Stimulated activated CD8-positive, alpha-beta memory T cell treated with anti-CD3 and anti-CD28 coated beads, Interleukin-12 subunit alpha, Interleukin-12 subunit beta, amount 100 ng/mL, for 24 hours (primary cell): ENCODE data around the gene OR10H1.
"Not testable (repeated sequence)": the region's sequence is repeated elsewhere in the genome, so short reads cannot be mapped to it uniquely, and the experiment has no call there.

ENCODE experiments used
- DNase-seq: peaks from one replicate; pipeline ENCODE4 v3.0.0-alpha.2; 2020; ENCODE audit errors: extremely low read depth

Gene OR10H1, protein sequence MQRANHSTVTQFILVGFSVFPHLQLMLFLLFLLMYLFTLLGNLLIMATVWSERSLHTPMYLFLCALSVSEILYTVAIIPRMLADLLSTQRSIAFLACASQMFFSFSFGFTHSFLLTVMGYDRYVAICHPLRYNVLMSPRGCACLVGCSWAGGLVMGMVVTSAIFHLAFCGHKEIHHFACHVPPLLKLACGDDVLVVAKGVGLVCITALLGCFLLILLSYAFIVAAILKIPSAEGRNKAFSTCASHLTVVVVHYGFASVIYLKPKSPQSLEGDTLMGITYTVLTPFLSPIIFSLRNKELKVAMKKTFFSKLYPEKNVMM

DNA sequence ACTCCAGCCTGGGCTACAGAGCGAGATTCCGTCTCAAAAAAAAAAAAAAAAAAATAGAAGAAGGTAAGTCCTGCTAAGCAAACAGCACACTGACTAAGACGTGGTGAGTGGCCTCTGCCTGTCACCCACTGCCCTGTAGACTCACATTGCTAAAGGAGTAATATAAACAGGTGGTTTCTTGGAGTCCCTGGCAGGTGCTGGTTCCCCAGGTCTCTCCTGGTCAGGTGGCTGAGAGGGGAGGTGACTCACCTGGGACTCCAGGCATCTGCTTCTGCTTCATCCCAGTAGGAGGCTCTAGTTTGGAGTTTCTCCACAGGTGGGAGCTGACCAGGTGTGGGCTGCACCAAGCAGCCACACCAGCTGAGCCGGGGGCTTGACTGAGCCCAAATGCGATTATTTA, at the start of gene OR10H1:
OR10H1 (minus strand) TSS at position 359 of the 400 bp plus-strand sequence. CDS start 7,627 bp downstream, outside the sequence.
- DNase-seq: no peak

DNA sequence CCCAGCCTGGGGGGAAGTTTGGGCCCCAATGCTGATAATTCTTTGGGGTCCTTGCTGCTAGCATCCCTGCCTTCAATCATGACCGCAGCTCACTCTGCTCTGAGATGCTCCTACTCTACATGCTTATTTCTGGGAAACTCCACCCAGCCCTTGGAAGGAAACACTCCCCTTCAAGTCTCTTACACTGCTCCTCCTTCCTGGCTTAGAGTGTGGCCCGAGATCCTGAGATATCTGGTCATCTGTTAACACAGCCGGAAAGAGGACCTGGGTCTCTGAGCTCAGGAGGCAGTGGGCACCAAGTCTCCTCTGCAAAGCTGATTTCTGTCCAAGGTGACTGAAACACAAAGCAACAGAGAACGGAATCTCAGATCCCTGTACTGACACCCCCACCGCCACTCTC, 49.4 kb upstream of the OR10H1 start:
- DNase-seq: no peak

DNA sequence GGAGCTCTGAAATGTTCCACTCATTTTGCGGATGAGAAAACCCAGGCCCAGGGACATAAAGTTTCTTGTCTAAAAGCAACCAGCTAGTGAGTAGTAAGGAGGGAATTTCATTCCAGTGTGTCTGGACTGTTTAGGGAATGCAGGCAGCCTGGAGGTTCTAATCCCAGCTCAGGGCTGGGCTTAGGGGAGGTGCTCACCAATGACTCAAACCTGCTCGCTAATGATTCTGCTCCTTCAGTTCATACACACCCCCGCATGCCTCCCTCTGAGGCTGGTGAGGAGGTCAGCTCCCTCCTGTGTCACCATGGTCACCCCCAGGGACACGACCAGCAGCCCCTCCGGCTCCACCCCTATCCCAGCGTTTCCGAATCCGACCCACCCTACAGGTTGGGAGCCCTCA, 47.8 kb upstream of the OR10H1 start:
- no peak for DNase-seq

DNA sequence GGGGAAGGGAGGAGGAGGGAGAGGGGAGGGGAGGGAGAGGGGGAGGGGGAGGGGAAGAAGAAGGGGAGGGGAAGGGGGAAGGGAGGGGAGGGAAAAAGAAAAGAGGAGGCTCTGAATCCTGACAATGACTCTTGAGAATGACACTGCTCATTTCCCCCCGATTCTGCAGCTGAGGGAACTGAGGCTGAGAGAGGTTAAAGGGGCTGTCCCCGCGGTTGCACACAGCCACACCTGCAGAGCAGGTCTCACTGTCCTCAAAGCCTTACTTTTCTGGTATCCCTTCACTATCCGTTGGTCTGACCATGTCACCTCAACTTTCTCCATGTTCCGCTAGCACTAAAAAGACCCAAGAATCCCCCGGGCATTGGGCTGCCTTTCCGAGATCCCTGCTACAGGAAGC, 47.0 kb upstream of the OR10H1 start:
- no peak for DNase-seq

DNA sequence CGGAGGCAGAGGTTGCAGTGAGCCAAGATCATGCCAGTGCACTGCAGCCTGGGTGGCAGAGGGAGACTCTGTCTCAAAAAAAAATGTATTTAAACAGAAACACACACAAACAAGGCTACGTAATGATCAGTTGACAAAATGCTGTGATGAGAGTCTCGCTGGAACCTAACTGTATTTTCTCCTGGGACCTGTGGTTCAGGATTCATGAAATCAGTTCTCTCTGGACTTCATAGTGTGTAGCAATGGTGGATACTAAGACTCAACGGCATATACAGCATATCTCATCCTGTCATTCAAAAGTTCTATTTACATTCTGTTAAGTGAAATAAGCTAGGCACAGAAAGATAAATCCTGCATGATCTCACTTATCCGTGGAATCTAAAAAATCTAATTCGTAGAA, 45.1 kb upstream of the OR10H1 start:
- DNase-seq: no peak

DNA sequence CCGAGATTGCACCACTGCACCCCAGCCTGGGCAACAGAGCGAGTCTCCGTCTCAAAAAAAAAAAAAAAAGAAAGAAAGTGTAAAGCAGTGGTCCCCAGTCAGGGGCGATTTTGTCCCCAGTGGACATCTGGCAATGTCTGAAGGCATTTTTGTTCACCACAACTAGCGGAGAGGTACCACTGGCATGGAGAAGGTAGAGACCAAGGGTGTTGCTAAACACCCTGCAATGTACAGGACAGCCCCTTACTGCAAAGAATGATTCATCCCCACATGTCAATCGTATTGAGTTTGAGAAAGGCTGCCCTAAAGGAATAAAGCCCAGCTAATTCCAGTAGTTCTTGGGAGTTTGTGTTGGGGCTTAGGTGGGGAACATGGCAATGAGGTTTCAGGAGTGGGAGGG, 43.7 kb upstream of the OR10H1 start:
- no peak for DNase-seq

DNA sequence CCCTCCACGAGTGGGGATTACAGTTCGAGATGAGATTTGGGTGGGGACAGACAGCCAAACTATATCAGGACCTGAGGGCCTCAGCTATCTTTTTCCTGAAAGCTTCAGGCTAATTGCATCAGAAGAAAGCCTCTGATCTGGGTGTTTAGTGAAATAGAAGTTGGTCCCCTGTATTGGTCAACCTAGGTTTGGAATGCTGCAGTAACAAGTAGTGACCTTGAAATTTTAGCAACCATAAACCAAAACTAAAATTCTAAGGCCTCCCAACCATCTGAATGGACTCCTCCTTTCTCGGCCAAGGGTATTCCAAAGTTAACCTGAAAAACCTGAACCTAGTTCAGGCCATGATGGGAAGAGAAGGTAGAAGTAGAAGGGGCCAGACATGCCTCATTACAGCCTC, 34.9 kb upstream of the OR10H1 start:
- DNase-seq: no peak

DNA sequence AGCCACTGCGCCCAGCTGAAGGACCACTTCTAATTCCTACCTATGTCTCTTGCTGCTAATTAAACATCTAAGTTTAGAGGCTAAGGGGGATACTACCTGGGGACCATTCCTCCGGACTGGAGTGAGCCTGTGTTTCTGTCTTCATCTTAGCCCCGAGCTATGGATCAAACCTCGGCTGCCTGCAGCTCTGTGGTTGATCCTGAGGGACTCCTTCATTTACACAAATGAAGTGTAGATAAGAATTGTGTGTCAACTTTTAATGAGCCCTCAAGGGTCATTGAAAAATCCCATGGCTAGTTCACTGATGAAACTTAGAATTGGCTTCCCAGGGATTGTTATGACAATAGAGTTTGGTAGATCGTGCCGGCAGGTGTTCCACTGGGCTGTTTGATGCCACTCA, 31.5 kb upstream of the OR10H1 start:
- DNase-seq: no peak

DNA sequence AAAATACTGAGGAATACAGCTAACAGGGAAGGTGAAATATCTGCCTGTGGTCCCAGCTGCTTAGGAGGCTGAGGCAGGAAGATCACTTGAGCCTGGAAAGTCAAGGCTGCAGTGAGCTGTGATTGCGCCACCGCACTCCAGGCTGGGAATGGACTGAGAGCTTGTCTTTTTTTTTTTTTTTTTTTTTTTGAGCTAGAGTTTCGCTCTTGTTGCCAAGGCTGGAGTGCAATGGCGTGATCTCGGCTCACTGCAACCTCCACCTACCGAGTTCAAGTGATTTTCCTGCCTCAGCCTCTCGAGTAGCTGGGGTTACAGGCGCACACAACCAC, 28.4 kb upstream of the OR10H1 start:
- not testable (repeated sequence) for DNase-seq

DNA sequence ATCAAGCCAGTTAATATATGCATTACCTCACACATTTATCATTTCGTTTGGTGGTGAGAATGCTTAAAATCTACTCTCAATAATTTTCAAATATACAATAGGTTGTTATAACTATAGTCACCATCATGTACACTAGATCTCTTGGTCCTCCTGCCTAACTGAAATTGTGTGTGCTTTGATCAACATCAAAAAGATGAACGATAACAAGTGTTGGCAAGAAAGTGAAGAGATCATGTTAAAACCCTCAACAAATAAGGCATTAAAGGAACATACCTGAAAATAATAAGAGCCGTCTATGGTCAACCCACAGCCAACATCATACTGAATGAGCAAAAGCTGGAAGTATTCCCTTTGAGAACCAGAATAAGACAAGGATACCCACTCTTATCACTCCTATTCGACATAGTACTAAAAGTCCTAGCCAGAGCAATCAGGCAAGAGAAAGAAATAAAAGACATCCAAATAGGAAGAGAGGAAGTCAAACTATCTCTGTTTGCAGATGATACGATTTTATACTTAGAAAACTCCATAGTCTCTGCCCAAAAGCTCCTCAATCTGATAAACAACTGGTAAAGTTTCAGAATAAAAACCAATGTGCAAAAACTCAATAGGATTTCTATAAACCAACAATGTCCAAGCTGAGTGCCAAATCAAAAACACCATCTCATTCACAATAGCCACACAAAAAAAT, 27.9 kb upstream of the OR10H1 start:
- DNase-seq: no peak

DNA sequence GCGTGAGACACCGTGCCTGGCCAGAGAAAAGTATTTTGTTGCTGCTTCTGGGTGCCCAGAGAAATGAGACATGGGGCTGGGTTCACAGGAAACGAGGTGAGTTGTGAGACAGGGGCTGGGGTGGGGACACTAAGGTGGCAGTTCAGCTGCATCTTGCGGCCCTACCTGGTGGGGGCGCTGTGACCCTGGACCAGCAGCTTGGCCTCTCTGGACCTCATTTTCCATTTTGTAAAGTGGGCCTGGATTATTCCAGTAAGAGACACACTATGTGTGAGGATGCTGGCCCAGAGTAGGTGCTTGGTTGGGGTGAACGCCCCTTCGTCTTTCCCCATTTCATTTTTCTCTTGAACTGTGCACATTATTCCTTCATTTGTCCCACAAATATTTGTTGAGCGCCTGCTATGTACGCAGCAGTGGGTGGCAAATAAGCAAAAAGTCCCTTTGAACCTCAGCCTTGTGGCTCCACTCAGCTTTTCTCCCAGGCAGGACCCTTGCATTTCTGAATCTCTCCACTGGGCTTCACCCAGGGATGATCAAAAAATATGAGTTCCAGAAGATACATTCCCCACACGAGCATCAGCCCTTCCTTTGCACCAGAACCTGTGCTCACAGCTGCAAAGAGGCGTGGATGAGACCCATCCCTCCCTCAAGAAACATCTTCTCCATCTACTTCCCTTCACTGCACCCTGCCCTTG, 26.6 kb upstream of the OR10H1 start:
- DNase-seq: no peak

DNA sequence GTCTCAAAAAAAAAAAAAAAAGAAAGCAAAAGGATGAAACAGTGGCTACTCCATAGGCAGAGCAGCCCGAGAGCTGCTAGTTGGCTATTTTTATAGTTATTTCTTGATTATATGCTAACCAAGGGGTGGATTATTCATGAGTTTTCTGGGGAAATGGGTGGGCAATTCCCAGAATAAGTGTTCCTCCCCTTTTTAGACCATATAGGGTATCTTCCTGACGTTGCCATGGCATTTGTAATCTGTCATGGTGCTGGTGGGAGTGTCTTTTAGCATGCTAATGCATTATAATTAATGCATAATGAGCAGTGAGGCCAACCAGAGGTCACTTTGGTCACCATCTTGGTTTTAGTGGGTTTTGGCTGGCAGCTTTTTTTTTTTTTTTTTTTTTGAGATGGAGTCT, 25.4 kb upstream of the OR10H1 start:
- no peak for DNase-seq

DNA sequence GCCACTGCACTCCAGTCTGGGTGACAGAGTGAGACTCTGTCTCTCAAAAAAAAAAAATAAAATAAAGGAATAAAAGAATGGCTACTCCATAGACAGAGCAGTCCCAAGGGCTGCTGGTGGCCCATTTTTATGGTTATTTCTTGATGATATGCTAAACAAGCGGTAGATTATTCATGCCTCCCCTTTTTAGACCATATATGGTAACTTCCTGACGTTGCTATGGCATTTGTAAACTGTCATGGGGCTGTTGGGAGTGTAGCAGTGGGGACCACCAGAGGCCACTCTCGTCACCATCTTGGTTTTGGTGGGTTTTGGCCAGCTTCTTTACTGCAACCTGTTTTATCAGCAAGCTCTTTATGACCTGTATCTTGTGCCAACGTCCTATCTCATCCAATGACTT, 24.4 kb upstream of the OR10H1 start:
- not testable (repeated sequence) for DNase-seq

DNA sequence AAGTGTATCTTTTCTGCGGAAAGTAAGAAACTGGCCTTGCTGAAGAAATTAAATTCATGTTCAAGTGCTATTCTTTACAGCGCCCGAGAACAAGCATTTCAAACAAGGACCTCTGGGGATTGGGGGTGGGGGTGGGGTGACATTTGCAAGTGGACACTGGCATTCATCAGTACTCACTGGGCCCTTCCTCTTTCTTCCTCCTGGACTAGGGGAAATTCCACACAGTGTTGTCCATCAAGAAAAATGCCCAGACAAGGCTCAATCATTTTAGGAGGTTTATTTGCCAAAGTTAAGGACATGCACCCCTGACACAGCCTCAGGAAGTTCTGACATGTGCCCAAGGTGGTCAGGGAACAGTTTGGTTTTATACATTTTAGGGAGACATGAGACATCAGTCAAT, 22.9 kb upstream of the OR10H1 start:
- no peak for DNase-seq

DNA sequence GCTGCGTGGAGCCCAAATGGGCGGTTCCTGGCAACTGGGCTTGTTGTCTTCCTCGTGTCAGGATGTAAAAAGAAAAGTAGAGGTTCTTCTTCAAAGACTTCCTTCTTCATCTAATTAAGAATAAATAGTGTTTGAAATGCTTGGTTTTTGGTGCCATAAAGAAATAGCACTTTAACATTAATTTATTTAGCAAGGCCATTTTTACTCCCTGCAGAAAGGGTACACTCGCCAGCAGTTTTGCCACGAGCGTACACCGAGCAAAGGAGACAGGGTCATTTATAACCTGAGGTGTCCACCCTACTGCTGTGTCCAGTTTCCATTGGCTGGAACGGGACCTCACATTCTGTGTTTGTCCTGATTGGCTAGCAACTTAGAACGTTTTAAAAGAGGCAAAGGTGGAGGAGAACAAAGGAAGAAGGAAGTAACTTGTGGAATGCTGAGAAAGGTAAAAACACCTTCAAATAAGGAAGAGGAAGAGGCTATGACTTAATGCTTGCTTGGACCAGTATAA, 21.8 kb upstream of the OR10H1 start:
- DNase-seq: no peak

DNA sequence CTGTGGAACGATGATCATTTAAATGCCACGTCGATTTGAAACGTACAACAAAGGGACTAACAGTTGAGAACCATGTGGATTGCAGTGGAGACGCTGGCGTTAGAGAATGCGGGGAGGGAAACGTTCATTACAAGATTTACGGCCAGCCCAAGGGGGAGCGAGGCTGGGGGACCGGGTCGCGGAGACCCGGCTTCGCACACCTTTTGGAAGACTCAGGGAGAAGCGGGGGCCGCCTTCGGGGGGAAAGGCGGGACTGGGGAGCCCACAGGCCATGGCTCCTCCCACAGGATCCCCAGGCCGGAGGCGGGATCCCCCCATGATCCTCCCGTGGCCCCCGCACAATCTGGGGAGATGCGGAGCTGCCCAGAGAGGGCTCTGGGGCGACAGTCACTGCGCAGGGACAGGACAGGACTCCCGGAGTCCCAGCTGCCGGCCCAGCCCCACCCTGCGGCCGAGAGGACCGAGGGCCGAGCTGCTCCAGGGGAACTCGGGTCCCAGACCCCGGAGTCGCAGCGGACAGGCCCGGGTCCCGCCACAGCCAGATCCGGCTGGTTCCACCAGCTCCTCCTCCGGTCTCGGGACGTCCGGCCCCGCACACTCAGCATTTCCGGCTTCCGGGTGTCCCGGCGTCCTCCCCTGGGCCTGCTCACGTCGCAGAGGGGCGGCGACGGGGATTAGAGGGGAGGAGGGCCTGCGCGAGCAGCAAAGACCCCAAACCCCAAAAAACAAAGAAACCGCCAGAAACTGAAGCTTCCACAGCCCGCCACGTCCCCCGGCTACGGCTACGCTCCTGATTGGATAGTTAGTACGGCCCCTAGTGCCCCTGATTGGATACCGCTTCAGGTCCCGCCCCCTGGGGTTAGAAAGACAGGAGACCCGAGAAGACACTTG, 21.1 kb upstream of the OR10H1 start:
- DNase-seq: peak; percentile 91

DNA sequence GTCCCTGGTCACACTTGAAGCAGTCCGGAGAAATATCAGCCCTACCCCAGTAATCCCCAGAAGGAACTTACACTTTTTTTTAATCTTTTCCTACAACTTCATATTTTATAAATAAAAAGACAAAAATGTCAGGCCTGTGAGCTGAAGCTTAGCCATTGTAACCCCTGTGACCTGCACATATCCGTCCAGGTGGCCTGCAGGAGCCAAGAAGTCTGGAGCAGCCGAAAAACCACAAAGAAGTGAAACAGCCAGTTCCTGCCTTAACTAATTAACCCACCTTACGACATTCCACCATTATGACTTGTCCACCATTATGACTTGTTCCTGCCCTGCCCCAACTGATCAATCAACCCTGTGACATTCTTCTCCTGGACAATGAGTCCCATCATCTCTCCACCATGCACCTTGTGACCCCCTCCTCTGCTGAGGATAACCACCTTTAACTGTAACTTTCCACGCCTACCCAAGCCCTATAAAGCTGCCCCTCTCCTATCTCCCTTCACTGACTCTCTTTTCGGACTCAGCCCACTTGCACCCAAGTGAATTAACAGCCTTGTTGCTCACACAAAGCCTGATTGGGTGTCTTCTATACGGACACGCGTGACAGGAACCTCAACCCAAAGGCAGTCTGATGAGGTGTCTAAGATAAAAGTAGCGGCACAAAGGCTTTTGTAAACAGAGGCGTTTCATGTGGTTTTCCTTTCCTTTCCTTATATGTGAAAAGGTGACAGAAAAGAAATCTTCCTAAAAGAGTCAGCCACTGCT, 20.3 kb upstream of the OR10H1 start:
- not testable (repeated sequence) for DNase-seq

DNA sequence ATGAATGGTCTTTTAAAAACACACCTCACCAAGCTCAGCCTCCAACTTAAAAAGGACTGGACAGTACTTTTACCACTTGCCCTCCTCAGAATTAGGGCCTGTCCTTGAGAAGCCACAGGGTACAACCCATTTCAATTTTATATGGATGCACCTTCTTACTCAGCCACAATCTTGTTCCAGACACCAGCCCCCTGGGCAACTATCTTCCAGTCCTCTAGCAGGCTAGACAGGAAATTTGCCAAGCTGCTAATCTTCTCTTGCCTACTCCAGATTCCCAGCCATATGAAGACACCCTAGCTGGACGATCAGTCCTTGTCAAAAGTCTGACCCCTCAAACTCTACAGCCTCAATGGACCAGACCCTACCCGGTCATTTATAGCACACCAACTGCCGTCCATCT, 18.8 kb upstream of the OR10H1 start:
- not testable (repeated sequence) for DNase-seq

DNA sequence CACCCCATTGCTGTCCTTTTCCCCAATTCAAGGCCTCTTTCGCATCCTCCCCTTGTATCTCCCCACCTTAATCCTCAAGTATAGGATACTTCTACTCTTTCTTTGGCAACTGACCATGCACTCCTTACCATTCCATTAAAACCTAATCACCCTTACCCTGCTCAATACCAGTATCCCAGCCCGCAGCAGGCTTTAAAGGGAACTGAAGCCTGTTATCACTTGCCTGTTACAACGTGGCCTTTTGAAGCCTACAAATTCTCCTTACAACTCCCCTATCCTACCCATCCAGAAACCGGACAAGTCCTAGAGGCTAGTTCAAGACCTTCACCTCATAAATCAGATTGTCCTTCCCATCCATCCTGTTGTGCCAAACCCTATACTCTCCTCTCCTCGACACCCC, 16.2 kb upstream of the OR10H1 start:
- no peak for DNase-seq

DNA sequence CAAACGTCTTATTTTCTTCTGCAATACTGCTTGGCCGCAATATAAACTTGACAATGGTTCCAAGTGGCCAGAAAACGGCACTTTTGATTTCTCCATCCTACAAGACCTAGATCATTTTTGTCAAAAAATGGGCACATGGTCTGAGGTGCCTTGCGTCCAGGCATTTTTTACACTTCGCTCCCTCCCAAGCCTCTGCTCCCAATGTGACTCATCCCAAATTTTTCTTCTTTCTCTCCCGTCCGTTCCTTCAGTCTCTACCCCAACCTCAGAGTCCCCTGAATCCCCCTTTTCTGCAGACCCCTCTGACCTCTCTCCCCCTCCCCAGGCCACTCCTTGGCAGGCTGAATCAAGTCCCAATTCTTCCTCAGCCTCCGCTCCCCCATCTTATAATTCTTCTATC, 14.3 kb upstream of the OR10H1 start:
- no peak for DNase-seq

DNA sequence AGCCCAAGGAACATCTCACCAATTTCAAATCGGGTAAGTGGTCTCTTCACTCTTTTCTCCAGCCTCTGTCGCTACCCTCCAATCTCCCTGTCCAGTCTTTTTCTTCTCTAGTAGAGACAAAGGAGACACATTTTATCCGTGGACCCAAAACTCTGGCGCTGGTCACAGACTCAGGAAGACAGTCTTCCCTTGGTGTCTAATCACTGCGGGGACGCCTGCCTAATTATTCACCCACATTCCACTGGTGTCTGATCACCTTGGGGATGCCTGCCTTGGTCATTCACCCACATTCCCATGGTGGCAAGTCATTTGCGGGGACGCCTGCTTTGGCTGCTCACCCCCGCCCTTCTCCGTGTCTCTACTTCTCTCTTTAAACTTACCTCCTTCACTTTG, 13.8 kb upstream of the OR10H1 start:
- DNase-seq: no peak
